Measurements from ENCODE around the gene PCDH15. TPM values are rescaled to one million over a fixed set of nuclear protein-coding genes. Genes with fewer than 3 reads are reported as not detected.

Gene PCDH15
- total RNA-seq, 3 donors from 2014 or later = 0.38 TPM; not detected in 2

DNA sequence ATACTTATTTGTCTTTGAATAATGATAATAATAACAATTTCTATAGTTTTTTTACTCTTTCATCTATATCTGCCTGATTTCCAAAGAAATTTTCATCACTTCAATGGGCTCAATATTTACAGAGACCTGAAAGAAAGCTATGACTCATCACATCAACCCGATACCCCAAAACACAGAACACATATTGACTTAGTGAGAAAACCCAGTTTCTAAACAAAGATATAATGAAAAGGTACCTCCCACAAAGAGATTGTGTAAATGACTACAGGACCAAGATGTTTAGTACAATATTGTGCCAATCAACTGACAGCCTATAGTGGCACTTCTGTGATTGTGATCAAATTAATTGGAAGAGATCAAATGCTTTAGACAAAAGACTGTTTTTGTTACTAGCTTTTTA, 133.9 kb downstream of the PCDH15 start:
- H3K4me3 ChIP-seq = no peak overlapping the region
- ATAC-seq = no peak
- no peak for DNase-seq
- no peaks in the 10 kb centered on the region for H3K4me1 ChIP-seq (ENCODE audit: low read depth)
- H3K36me3 ChIP-seq (ENCODE audit: low read depth) = no peaks in the 10 kb centered on the region
- TF ChIP-seq, protein P1, sequence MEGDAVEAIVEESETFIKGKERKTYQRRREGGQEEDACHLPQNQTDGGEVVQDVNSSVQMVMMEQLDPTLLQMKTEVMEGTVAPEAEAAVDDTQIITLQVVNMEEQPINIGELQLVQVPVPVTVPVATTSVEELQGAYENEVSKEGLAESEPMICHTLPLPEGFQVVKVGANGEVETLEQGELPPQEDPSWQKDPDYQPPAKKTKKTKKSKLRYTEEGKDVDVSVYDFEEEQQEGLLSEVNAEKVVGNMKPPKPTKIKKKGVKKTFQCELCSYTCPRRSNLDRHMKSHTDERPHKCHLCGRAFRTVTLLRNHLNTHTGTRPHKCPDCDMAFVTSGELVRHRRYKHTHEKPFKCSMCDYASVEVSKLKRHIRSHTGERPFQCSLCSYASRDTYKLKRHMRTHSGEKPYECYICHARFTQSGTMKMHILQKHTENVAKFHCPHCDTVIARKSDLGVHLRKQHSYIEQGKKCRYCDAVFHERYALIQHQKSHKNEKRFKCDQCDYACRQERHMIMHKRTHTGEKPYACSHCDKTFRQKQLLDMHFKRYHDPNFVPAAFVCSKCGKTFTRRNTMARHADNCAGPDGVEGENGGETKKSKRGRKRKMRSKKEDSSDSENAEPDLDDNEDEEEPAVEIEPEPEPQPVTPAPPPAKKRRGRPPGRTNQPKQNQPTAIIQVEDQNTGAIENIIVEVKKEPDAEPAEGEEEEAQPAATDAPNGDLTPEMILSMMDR (IDR thresholded peaks at IDR 0.05) = no peak
- no peaks in the 10 kb centered on the region for H3K9me3 ChIP-seq
- intact Hi-C loops (cut with DNase I, micrococcal nuclease) = no loop called here

DNA sequence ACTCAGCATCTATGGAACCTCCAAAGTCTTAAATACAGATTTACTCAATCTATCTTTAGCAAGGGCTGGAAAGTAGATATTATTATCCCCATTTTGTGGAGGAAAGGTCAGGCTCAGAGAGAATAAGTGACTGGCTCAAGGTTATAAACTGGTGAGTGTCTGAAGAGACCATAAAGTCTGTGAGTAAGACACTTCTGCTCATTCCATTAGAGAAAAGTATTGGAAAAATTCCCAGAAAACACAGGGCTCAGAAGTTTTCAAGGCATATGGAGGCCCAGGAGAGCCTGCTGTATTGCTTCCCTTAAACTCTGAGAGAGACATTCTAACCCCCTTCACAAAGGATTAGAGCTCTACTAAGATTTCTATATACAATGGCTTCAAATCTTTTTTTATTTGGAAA, 134.8 kb downstream of the PCDH15 start:
- Histone ChIP-seq H3K9me3 (no peaks in the 10 kb centered on the region), H3K4me3 (no peak overlapping the region), H3K36me3 (ENCODE audit: low read depth) (no peaks in the 10 kb centered on the region), H3K4me1 (ENCODE audit: low read depth) (no peaks in the 10 kb centered on the region)
- intact Hi-C loops (cut with DNase I, micrococcal nuclease) = no loop called here
- no peak for DNase-seq
- no peak for ATAC-seq
- TF ChIP-seq, protein P1 (IDR thresholded peaks at IDR 0.05) = no peak

DNA sequence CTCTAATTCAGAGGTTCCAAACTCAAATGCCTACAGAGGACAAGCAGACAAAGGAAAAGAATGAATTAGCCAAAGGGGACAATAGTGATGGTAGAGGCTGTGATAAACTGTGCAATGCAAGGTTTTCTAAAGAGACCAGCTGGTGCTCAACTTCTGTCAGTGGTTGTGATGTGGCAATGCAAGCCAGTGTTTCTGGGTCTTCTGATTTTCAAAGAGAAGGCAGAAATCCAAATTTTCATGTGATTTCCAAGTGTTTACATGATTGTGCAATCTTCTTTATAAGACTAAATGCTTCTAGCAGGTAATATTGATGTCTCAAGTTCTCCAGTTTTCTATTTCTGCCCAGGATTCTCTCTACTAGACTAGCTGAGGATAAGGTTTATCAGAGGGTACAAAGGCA, 135.9 kb downstream of the PCDH15 start:
- no peaks in the 10 kb centered on the region for H3K36me3 ChIP-seq (ENCODE audit: low read depth)
- no peak for ATAC-seq
- no peaks in the 10 kb centered on the region for H3K4me1 ChIP-seq (ENCODE audit: low read depth)
- TF ChIP-seq, protein P1 (IDR thresholded peaks at IDR 0.05) = no peak
- no peak for DNase-seq
- intact Hi-C loops (cut with DNase I, micrococcal nuclease) = no loop called here
- H3K4me3 ChIP-seq = no peak overlapping the region
- no peaks in the 10 kb centered on the region for H3K9me3 ChIP-seq

- H3K4me1 ChIP-seq (ENCODE audit: low read depth) = no peaks in the 10 kb centered on the region
- TF ChIP-seq, protein P1 (IDR thresholded peaks at IDR 0.05) = no peak
- intact Hi-C loops (cut with DNase I, micrococcal nuclease) = no loop called here
- DNase-seq (no peak), ATAC-seq (no peak)
- H3K9me3 ChIP-seq = no peaks in the 10 kb centered on the region
- no peak overlapping the region for H3K4me3 ChIP-seq
- H3K36me3 ChIP-seq (ENCODE audit: low read depth) = no peaks in the 10 kb centered on the region
Observed at GRCh38 chr10:54660397-54660796, 140.6 kb downstream of the PCDH15 start.

DNA sequence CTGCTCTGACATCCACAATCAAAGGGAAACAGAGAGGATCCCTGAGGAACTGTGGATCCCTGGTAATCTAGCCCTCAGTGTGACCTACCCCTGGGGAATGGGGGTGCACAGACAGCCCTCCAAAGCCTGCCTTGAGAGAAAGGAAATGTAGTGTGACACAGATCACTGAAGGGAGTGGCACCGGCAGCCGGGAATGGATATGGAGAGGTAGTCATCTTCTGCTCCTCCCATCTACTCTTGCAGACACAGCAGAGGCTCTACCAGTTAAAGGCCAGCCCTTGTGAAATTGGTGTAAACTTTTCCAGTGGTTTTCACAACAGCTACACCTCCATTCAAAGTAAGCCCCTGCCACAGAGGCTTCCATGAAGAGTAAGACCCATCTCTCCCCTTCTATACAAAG, 144.4 kb downstream of the PCDH15 start:
- DNase-seq (no peak), ATAC-seq (no peak)
- TF ChIP-seq, protein P1 (IDR thresholded peaks at IDR 0.05) = no peak
- no peak overlapping the region for H3K4me3 ChIP-seq
- H3K4me1 ChIP-seq (ENCODE audit: low read depth) = no peaks in the 10 kb centered on the region
- intact Hi-C loops (cut with DNase I, micrococcal nuclease) = no loop called here
- no peaks in the 10 kb centered on the region for H3K9me3 ChIP-seq
- no peaks in the 10 kb centered on the region for H3K36me3 ChIP-seq (ENCODE audit: low read depth)

- Histone ChIP-seq H3K4me1 (ENCODE audit: low read depth) (no peaks in the 10 kb centered on the region), H3K9me3 (no peaks in the 10 kb centered on the region), H3K36me3 (ENCODE audit: low read depth) (no peaks in the 10 kb centered on the region), H3K4me3 (no peak overlapping the region)
- DNase-seq (no peak), ATAC-seq (no peak)
- TF ChIP-seq, protein P1 (IDR thresholded peaks at IDR 0.05) = no peak
- intact Hi-C loops (cut with DNase I, micrococcal nuclease) = no loop called here
Observed at GRCh38 chr10:54653518-54653917, 147.5 kb downstream of the PCDH15 start.

All from mucosa of descending colon (tissue), 3 donors.